HepG2 (cell line): ENCODE results near the gene NUDT17. TPM values are rescaled to one million over a fixed set of nuclear protein-coding genes. Genes with fewer than 3 reads are reported as not detected.

Experiments
- HNRNPUL1 ChIP-seq: fragments of 200-400 bp; formaldehyde crosslinking; IDR thresholded peaks from 2 replicates; pipeline ENCODE4 v1.6.1; 2017; ENCODE audit warnings: low read depth, mild to moderate bottlenecking, low read length, moderate library complexity
- JDP2 ChIP-seq: sonication (generic); formaldehyde crosslinking; IDR thresholded peaks from 2 replicates; pipeline ENCODE4 v1.8.1; 2022; ENCODE audit warnings: missing genetic modification reagents, borderline replicate concordance
- SNRNP70 ChIP-seq: fragments of 200-400 bp; formaldehyde crosslinking; IDR thresholded peaks from 2 replicates; pipeline ENCODE4 v1.6.1; 2017; ENCODE audit warnings: mild to moderate bottlenecking, low read depth, low read length, moderate library complexity
- TAF1 ChIP-seq: sonication (generic); formaldehyde crosslinking; IDR thresholded peaks from 2 replicates; pipeline ENCODE4 v1.4.0; 2020; ENCODE audit warnings: missing genetic modification reagents
- THAP11 ChIP-seq: IDR thresholded peaks from 2 replicates; pipeline ENCODE4 v1.6.1; 2016; ENCODE audit warnings: missing biosample characterization, missing genetic modification reagents
- USF2 ChIP-seq, 2 experiments: sonication (generic) in 1 of 2; formaldehyde crosslinking in 1 of 2; IDR thresholded peaks; 2 replicates each; pipeline versions ENCODE4 v1.5.1 to v1.6.1; 2011 to 2020; ENCODE audit warnings: borderline replicate concordance in 1 of 2, low read depth in 1 of 2, low read length in 1 of 2, mild to moderate bottlenecking in 1 of 2, missing genetic modification reagents in 1 of 2, moderate library complexity in 1 of 2
- ZFP82 ChIP-seq: sonication (generic); formaldehyde crosslinking; IDR thresholded peaks from 2 replicates; pipeline ENCODE4 v1.5.1; 2020; ENCODE audit warnings: mild to moderate bottlenecking, missing genetic modification reagents, borderline replicate concordance
- ZNF441 ChIP-seq: sonication (generic); formaldehyde crosslinking; IDR thresholded peaks from 2 replicates; pipeline ENCODE4 v1.7.0; 2021; ENCODE audit warnings: missing genetic modification reagents, borderline replicate concordance
- ZNF619 ChIP-seq: sonication (generic); formaldehyde crosslinking; IDR thresholded peaks from 2 replicates; pipeline ENCODE4 v1.4.0; 2020; ENCODE audit warnings: mild to moderate bottlenecking, missing genetic modification reagents
- polyA plus RNA-seq, 8 experiments: library from polyadenylated mRNA; depleted of rRNA in 3 of 8; stranded (reverse) in 7 of 8; unstranded in 1 of 8; fragments of >200 nt; fragmentation: Illumina TruSeq in 4 of 8; extraction: Trizol in 4 of 8; gene quantifications; 2 replicates each; pipeline versions ENCODE4 v1.2.1 to v1.2.3, GENCODE V29; 2011 to 2016; ENCODE audit warnings: low read depth in 4 of 8, missing spikeins in 1 of 8, mixed read lengths in 1 of 8; ENCODE audit not compliant: insufficient read depth in 1 of 8
- total RNA-seq, 5 experiments: library from RNA; depleted of rRNA; stranded (reverse); fragments of >200 nt; fragmentation: Illumina TruSeq; extraction: Trizol; gene quantifications; 2 replicates each; pipeline ENCODE4 v1.2.3, GENCODE V29; 2016; ENCODE audit warnings: low read depth in 1 of 5
- TF ChIP-seq, protein P1 (sequence below): sonication (generic); formaldehyde crosslinking; IDR thresholded peaks from 2 replicates; pipeline ENCODE4 v1.4.0; 2020; ENCODE audit warnings: missing genetic modification reagents
- TF ChIP-seq, protein P2 (sequence below): sonication (generic); formaldehyde crosslinking; IDR thresholded peaks from 2 replicates; pipeline ENCODE4; 2020; ENCODE audit warnings: missing genetic modification reagents, mild to moderate bottlenecking, borderline replicate concordance
- TF ChIP-seq, protein P3 (sequence below): fragments of 450-650 bp; IDR thresholded peaks from 2 replicates; pipeline ENCODE4 v1.6.1; 2016
- TF ChIP-seq, protein P4 (sequence below): sonication (generic); formaldehyde crosslinking; IDR thresholded peaks from 2 replicates; pipeline ENCODE4 v1.4.0; 2020; ENCODE audit warnings: missing genetic modification reagents, mild to moderate bottlenecking, borderline replicate concordance

NUDT17 gene
- total and polyA plus RNA-seq, 2 of the 13 experiments (the other 11 are each of a cell fraction or from before 2014, with no cell fraction given), result 2.6 to 5.8 TPM

GRCh38 chr1:145859491-145860023 is 14.1 kb downstream of the NUDT17 start (continued):
- TF ChIP-seq ZNF441 (CRISPR knock-in tag) (peak; percentile 34; the same call in 1 of the 2 replicates), HNRNPUL1 (no peak), USF2 (IDR thresholded peaks at IDR 0.05; ENCODE audit: low read depth, low read length) (no peak), USF2 (CRISPR knock-in tag; IDR thresholded peaks at IDR 0.05; ENCODE audit: borderline replicate concordance) (no peak), ZNF619 (CRISPR knock-in tag) (0 out of 2 replicates have a peak, but pooled peaks have one; percentile 16), JDP2 (CRISPR knock-in tag) (no peak), ZFP82 (CRISPR knock-in tag) (0 out of 2 replicates have a peak, but pooled peaks have one; percentile 11), THAP11 (0 out of 2 replicates have a peak, but pooled peaks have one; percentile 11), TAF1 (CRISPR knock-in tag) (0 out of 2 replicates have a peak, but pooled peaks have one; percentile 3), SNRNP70 (no peak)
- TF ChIP-seq, protein P1, sequence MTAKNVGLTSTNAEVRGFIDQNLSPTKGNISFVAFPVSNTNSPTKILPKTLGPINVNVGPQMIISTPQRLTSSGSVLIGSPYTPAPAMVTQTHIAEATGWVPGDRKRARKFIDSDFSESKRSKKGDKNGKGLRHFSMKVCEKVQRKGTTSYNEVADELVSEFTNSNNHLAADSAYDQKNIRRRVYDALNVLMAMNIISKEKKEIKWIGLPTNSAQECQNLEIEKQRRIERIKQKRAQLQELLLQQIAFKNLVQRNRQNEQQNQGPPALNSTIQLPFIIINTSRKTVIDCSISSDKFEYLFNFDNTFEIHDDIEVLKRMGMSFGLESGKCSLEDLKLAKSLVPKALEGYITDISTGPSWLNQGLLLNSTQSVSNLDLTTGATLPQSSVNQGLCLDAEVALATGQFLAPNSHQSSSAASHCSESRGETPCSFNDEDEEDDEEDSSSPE (CRISPR knock-in tag), result peak; percentile 63
- TF ChIP-seq, protein P2, sequence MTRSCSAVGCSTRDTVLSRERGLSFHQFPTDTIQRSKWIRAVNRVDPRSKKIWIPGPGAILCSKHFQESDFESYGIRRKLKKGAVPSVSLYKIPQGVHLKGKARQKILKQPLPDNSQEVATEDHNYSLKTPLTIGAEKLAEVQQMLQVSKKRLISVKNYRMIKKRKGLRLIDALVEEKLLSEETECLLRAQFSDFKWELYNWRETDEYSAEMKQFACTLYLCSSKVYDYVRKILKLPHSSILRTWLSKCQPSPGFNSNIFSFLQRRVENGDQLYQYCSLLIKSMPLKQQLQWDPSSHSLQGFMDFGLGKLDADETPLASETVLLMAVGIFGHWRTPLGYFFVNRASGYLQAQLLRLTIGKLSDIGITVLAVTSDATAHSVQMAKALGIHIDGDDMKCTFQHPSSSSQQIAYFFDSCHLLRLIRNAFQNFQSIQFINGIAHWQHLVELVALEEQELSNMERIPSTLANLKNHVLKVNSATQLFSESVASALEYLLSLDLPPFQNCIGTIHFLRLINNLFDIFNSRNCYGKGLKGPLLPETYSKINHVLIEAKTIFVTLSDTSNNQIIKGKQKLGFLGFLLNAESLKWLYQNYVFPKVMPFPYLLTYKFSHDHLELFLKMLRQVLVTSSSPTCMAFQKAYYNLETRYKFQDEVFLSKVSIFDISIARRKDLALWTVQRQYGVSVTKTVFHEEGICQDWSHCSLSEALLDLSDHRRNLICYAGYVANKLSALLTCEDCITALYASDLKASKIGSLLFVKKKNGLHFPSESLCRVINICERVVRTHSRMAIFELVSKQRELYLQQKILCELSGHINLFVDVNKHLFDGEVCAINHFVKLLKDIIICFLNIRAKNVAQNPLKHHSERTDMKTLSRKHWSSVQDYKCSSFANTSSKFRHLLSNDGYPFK (CRISPR knock-in tag), result no peak
- TF ChIP-seq, protein P3, sequence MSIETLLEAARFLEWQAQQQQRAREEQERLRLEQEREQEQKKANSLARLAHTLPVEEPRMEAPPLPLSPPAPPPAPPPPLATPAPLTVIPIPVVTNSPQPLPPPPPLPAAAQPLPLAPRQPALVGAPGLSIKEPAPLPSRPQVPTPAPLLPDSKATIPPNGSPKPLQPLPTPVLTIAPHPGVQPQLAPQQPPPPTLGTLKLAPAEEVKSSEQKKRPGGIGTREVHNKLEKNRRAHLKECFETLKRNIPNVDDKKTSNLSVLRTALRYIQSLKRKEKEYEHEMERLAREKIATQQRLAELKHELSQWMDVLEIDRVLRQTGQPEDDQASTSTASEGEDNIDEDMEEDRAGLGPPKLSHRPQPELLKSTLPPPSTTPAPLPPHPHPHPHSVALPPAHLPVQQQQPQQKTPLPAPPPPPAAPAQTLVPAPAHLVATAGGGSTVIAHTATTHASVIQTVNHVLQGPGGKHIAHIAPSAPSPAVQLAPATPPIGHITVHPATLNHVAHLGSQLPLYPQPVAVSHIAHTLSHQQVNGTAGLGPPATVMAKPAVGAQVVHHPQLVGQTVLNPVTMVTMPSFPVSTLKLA, result no peak
- TF ChIP-seq, protein P4, sequence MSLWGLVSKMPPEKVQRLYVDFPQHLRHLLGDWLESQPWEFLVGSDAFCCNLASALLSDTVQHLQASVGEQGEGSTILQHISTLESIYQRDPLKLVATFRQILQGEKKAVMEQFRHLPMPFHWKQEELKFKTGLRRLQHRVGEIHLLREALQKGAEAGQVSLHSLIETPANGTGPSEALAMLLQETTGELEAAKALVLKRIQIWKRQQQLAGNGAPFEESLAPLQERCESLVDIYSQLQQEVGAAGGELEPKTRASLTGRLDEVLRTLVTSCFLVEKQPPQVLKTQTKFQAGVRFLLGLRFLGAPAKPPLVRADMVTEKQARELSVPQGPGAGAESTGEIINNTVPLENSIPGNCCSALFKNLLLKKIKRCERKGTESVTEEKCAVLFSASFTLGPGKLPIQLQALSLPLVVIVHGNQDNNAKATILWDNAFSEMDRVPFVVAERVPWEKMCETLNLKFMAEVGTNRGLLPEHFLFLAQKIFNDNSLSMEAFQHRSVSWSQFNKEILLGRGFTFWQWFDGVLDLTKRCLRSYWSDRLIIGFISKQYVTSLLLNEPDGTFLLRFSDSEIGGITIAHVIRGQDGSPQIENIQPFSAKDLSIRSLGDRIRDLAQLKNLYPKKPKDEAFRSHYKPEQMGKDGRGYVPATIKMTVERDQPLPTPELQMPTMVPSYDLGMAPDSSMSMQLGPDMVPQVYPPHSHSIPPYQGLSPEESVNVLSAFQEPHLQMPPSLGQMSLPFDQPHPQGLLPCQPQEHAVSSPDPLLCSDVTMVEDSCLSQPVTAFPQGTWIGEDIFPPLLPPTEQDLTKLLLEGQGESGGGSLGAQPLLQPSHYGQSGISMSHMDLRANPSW (CRISPR knock-in tag), result no peak
